Amniotic stem cell (primary cell): ENCODE measurements around the gene TNK2.
"Not testable (repeated sequence)": the region's sequence is repeated elsewhere in the genome, so short reads cannot be mapped to it uniquely, and the experiment has no call there.

Experiments used
- DNase-seq: peaks from one replicate; lab custom pipeline; 2025; lab: John Stamatoyannopoulos, UW

Gene TNK2

DNA sequence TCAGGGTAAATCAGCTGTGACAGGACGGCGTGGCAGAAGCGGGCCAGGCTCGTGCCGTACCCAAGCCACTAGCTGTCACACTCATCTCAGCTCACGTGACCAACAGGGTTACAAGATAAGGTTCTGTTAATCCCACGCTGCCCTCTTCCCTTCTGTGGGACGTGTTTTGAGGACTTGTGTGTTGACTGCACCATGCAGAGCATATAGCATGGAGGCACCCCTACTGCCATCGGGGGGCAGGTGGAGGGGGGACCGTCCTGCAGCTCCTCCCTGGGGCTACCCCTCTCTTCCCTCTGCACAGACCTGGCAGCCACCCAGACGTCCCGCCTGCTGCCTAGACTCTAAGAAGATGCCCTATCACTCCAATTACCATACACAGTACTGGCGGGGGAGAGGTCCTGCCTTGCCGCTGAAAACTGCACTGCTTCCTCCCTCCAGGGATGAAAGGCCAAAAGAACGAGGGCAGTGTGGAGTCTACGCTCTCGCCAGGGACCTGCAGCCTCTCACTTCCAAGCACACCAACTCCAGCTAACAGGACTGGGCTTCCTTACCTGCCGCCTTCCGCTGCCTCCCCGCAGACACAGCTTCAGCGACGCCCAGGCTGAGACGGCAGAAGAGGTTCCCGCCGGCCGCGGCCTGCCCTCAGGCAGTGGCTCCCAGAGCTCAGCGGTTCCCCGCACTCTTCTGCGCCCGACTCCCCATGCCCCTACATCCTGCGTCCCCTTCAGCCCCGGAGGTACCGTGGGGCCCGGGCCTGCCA, at the start of gene TNK2:
Gene TNK2, minus strand, starts transcription at position 618 of the 760 bp plus-strand sequence. CDS start 19,963 bp downstream, outside the sequence.
- DNase-seq: no peak

DNA sequence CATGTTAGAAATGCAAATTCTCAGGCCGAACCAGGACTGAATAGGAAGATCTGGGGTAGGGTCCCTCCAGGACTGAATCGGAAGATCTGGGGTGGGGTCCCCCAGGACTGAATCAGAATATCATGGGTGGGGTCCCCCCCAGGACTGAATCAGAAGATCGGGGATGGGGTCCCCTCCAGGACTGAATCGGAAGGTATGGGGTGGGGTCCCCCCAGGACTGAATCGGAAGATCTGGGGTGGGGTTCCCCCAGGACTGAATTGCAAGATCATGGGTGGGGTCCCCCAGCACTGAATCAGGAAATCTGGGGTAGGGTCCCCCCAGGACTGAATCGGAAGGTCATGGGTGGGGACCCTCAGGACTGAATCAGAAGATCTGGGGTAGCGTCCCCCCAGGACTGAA, 48.2 kb upstream of the TNK2 start:
- no peak for DNase-seq

DNA sequence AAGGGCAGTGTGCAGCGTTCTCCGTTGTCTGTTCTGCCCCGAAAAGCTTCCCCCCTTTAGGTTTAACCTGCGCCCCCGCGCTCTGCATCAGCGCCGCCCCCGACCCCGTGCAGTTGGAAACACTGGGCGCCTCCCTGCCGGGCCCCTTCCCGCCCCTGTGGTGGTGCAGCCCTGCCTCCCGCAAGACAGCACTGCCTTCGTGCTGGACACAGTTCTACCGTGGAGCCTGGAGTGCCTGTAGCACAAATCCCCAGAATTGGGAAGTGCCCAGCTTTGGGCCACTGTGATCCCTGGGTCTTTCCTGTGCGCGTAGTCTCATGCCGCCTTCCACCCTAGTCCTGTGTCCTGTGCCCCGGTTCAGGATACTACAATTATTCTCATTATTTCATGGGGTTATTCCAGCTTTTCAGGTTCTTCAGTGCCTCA, 47.1 kb upstream of the TNK2 start:
- DNase-seq: not testable (repeated sequence)

DNA sequence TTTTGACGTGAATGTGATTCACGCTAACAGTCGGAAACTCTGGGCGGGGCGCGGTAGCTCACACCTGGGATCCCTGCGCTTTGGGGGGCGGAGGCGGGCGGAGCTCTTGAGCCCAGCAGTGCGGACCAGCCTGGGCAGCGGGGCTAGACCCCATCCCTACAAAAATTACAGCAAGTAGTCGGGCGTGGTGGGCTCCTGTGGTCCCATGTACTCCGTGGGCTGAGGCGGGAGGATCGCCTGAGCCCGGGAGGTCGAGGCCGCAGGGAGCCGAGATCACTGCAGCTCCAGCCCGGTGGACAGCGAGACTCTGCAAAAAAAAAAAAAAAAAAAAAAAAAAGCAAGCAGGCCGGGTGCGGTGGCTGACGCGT, 46.4 kb upstream of the TNK2 start:
- not testable (repeated sequence) for DNase-seq

DNA sequence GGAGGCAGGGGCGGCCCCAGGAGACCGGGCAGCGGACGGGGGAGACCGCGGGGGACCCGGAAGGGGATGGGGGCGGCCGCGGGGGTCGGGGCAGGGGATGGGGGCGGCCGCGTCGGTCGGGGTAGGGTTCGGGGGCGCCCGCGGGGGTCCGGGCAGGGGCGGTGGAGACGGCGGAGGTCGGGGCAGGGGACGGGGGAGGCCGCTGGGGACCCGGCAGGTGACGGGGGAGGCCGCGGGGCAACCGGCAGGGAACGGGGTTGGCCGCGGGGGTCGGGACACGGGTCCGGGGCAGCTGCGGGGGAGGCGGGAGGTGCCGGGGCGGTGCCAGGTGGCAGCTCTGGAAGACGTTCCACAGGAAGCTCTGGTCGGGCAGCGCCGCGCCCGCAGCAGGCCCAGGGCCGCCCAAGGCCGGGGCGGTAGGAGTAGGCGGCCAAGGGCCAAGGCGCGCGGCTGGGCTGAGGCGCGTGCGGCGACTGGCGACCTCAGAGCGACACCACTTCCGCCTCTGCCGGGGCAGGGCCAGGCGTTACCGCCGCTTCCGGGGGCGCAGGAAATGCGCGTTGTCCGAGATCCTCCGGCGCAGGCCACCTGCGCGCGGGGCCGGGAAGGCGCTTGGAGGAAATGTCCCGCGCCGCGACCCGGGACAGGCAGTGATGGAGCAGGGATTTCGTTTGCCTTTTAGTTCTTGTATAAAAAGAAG, 45.9 kb upstream of the TNK2 start:
- not testable (repeated sequence) for DNase-seq

DNA sequence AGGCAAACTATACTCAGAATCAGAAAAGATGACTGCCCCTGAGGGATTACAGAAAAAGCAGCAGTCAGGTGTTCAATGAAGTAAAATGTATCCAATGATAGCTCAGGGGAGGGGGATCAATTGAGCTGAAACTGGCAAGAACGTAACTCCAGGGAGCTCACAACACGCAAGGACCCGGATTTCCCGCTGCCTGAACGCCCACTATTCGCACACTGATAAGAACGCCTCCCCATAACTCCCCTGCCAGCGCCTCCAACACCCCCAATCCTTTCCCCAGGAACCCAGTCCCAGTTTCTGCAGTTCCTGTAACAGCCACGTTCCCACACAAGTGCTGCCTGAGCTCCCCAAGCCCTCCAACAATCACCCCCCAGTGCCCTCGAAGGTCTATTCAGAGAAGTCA, 44.2 kb upstream of the TNK2 start:
- not testable (repeated sequence) for DNase-seq

DNA sequence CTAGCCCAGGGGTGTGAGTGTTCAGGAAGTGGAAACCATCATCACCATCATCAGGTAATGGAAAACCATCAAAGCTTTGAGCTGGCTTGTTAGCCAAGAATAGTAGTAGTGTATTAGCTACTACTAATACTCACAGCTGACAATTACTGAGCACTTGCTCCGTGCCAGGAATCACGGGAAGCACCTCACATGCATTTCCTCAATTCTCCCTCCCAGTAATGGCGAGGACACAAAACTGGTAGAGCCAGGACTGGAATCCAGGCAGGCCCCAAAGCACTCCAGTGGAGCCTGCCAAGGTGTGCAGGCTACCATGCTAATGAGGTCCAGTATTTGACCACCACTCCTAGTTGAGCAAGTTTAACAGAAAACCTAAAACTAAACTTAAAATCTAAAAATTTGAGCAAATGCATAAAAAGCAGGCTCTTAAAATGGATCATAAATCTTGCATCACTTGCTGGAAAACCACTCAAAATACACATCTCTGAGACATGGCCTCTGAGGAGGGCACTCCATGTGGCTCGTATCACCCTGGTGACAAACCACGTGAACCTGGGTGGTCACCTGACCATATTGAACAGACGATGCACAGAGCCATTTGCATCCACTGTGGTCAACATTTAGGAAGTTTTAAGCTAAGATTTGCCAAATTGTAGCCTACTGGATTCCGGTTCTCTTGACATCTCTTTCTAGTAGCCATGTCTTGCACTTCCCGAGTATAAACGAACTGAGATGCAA, 43.3 kb upstream of the TNK2 start:
- not testable (repeated sequence) for DNase-seq

DNA sequence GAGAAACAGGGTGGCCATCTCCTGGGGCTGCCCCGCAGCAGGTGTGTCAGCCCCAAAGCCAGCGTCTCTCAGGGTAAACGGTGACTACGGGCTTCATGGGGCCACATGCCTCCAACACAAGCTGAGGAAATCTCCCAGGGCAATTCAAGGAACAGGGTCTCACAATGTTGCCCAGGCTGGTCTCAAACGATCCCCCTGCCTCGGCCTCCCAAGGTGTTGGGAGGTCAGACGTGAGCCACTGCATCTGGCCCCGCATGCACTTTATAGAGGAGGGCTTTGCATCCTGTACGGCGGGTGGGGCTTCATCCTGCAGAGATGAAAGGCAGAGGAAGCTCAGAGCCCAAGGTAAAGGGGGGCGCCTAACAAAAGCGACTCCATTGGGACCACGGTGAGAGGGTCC, 42.4 kb upstream of the TNK2 start:
- DNase-seq: not testable (repeated sequence)

DNA sequence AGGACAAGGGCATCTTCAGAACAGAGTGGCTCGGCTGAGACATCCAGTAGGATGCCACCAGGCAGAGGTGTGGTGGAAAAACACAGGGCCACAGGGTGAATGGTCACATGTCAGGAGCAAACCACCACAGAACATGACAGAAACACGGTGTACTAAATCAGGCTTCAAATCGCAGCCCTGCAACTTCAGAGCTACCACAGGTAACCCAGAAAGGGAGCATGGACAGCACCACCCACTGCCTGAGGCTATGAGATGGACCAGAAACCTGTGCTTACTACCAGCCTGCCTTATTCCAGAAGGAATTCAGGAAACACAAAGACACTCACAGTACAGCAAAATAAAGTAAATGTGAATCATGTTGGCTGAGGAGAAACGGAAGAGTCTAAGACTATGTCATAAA, 41.8 kb upstream of the TNK2 start:
- DNase-seq: not testable (repeated sequence)

DNA sequence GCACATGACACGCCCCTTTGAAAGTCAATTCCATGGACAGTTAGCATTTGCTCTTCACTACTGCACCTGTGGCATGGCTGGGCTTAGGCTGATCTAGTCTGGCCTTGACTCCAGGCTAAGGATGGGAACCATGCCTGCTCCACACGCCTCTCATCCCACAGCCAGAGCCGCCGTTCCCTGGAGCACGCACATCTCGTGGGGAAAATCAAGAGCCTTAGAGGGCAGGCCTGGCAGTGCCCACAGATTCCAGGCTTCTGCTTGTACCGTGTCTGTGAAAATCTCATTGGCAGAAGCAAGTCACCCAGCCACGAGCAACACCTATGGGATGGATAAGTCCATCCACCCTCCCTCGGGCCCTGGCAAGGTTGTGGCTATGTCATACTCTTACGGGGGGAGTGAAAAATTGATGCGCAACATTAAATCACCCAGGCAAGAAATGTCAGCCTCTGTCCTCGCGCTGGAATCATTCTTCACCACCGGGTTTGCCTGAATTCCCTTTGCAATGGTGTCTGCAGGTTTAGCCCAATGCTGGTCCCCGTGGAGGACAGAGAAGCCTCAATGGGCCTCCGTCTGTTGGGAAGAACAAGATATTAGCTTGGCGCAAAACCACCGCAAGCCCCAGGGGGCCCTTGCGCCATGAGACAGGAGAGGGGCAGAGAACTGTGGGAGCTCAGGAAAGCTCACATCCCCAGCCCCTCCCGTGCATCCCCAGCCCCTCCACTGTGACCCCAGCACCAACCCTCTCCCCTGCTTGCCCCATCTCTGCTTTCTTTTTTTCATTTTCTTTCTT, 38.8 kb upstream of the TNK2 start:
- DNase-seq: not testable (repeated sequence)

DNA sequence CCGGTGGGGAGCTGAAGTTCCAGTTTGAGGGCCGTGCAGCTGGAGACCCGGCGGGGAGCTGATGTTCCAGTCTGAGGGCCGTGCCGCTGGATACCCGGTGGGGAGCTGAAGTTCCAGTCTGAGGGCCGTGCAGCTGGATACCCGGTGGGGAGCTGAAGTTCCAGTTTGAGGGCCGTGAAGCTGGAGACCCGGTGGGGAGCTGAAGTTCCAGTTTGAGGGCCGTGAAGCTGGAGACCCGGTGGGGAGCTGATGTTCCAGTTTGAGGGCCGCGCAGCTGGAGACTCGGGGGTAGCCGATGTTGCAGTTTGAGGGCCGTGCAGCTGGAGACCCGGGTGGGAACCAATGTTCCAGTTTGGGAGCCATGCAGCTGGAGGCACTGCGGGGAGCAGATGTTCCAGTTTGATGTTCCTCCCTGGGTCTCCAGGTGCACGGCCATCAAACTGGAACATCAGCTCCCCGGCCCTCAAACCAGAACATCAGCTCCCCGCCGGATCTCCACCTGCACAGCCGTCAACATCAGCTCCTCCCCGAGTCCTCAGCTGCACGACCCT, 33.0 kb upstream of the TNK2 start:
- not testable (repeated sequence) for DNase-seq

DNA sequence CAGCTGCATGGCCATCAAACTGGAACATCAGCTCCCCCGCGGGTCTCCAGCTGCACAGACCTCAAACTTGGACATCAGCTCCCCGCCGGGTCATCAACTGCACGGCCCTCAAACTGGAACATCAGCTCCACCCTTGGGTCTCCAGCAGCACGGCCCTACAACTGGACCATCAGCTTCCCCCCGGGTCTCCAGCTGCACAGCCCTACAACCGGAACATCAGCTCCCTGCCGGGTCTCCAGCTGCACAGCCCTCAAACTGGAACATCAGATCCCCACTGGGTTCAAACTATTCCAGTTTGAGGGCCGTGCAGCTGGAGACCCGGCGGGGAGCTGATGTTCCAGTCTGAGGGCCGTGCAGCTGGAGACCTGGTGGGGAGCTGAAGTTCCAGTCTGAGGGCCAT, 32.5 kb upstream of the TNK2 start:
- DNase-seq: not testable (repeated sequence)

DNA sequence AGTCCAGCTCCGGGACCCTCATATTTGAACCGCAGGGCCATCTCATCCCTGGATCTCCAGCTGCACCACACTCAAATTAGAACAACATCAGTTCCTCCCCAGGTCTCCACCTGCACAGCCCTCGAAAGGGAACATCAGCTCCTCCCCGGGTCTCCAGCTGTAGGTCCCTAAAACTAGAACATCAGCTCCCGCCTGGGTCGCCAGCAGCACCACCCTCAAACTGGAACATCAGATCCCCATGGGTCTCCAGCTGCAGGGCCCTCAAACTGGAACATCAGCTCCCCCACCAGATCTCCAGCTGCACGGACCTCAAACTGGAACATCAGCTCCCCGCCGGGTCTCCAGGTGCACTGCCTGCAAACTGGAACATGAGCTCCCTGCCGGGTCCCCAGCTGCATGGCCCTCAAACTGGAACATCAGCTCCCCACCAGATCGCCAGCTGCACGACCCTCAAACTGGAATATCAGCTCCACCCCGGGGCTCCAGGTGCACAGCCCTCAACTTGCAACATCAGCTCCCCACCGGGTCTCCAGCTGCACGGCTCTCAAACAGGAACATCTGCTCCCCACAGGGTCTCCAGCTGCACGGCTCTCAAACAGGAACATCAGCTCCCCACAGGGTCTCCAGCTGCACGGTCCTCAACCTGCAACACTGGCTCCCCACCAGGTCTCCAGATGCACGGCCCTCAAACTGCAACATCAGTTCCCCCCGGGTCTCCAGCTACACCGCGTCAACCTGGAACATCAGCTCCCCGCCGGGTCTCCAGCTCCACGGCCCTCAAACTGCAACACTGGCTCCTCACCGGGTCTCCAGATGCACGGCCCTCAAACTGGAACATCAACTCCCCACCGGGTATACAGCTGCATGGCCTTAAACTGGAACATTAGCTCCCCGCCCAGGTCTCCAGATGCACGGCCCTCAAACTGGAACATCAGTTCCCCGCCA, 31.4 kb upstream of the TNK2 start:
- DNase-seq: not testable (repeated sequence)

DNA sequence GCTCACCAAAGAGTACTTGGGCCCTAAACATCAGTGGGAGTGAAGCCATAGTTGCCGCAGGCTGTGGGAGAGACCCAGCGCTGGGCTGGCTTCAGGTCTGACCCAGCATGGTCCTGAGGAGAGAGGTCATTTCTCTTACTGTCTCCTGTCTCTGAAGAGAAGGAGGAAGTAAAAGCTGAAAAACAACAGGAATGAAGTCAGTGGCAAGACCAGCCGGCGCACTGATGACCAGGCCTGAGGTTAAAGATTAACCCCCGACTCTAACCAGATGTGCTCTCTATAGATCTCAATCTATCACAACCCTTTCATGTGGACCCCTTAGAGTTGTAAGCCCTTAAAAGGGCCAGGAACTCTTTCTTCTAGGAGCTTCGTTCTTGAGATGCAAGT, 24.7 kb upstream of the TNK2 start:
- DNase-seq: not testable (repeated sequence)

DNA sequence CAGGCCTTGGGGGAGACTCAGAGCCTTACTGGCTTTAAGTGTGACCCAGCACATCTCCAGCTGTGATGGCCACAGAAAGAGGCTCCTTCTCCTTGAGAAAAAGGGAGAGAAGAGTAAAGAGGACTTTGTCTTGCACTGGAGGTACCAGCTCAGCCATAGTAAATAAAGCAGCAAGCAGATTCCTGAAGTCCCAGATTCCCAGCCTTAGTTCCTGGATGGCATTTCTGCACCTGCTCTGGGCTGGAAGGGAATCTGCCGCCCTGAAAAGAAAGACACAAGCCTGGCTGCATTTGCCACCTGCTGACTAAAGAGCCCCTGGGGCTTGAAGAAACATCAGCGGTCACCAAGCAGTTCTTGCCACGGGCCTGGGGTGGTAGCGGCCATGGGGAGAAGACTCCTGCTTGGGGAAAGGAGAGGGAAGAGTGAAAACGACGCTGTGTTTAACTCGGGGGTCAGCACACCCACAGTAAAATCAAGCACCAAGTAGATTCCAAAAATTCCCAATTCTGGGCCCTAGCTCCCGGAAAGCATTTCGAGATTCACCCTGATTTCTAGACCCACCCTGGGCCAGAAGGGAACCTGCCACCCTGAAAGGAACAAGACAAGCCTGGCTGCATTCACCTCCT, 24.2 kb upstream of the TNK2 start:
- no peak for DNase-seq

DNA sequence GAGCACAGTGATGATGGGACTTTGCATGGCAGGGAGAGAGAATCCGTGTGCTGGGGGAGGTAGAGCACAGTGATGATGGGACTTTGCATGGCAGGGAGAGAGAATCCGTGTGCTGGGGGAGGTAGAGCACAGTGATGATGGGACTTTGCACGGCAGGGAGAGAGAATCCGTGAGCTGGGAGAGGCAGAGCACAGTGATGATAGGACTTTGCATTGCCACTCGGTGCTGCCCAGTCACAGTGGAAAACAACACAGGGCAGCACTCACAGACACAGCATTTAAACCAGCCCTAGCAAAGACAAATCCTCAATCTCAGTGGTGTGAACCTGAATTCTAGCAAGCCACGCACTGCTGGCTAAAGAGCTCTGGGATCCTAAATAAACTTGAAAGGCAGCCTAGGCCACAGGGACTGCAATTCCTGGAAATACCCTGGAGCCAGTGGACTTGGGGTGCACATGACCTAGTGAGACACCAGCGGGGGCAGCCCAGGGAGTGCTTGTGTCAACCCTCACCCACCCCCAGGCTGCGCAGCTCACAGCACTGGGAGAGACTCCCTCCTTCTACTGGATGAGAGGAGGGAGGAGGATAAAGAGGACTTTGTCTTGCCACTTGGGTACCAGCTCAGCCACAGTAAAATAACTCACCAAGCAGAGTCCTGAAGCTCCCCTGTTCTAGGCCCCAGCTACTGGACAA, 23.4 kb upstream of the TNK2 start:
- DNase-seq: no peak

DNA sequence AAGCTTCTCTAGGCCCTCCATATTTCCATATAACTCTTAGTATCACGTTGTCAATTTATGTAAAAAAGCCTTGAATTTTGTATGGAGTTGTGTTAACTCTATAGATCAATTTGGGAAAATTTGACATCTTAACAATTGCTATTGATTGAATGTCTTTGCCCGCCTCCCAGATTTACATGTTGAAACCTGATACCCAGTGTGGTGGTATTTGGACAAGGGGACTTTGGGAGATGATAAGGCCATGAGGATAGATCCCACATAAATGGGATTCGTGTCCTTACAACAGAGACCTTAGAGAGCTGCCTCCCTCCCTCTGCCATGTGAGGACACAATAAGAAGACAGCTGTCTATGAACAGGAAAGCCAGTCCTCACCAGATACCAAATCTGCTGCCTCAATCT, 21.1 kb upstream of the TNK2 start:
- no peak for DNase-seq

DNA sequence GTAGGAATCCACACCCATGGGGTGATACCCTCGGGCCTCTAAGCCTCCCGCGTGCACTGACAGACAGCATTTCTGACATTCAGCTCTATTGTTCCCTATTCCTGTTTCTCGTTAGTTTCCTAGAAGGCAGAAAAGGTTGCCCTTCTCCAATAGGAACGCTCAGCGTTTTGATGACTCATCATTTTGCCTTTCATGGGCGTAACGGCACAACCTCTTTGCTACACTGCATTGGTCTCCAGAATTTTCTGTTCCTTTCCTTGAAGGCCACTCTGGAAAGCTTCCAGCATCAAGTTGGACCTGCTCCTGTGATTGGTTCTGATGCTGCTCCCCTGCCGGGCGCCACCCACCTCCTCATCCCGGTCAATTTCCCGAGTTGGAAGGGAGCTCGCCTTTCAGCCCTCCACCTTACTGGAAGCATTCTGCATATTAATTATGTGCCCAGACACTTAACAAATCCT, 13.0 kb upstream of the TNK2 start:
- no peak for DNase-seq

DNA sequence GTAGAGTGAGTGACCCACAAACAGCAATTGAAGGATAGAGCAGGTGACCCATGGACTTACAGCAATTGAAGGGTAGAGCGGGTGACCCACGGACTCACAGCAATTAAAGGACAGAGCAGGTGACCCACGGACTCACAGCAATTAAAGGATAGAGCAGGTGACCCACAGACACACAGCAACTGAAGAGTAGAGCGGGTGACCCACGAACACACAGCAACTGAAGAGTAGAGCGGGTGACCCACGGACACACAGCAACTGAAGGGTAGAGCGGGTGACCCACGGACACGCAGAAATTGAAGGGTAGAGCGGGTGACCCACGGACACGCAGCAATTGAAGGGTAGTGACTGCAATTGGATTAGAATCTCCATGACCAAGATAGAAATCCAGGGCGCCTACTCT, 9.8 kb upstream of the TNK2 start:
- no peak for DNase-seq
